ENCODE results near the gene CCL21.

DNA sequence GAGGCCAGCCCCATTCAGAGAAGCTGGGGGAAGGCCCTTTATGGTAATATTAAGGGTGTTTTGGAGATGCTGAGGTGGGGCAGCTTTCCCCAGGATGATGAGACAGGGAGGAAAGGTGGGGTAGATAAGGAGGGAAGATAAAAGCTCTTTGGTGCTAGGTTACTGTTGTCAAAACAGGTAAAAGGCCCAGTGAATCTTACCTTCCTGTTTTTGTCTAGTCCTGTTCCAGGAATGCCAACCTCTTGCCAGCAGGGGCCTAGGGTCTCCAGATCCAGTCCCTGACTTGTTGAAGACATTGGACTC is 46.7 kb downstream of the CCL21 start:
- TF ChIP-seq, protein P1, sequence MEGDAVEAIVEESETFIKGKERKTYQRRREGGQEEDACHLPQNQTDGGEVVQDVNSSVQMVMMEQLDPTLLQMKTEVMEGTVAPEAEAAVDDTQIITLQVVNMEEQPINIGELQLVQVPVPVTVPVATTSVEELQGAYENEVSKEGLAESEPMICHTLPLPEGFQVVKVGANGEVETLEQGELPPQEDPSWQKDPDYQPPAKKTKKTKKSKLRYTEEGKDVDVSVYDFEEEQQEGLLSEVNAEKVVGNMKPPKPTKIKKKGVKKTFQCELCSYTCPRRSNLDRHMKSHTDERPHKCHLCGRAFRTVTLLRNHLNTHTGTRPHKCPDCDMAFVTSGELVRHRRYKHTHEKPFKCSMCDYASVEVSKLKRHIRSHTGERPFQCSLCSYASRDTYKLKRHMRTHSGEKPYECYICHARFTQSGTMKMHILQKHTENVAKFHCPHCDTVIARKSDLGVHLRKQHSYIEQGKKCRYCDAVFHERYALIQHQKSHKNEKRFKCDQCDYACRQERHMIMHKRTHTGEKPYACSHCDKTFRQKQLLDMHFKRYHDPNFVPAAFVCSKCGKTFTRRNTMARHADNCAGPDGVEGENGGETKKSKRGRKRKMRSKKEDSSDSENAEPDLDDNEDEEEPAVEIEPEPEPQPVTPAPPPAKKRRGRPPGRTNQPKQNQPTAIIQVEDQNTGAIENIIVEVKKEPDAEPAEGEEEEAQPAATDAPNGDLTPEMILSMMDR (IDR thresholded peaks at IDR 0.05): no peak
- TF ChIP-seq POLR2A (IDR thresholded peaks at IDR 0.05): no peak
